Stimulated activated CD4-positive, alpha-beta T cell treated with anti-CD3 and anti-CD28 coated beads, Interleukin-12 subunit alpha, Interleukin-12 subunit beta, amount 100 ng/mL, for 4 hours (primary cell): Measurements from ENCODE around the gene OPTC.
"Not testable (repeated sequence)": the region's sequence is repeated elsewhere in the genome, so short reads cannot be mapped to it uniquely, and the experiment has no call there.

Source experiments
- DNase-seq: peaks from one replicate; pipeline ENCODE4 v3.0.0-alpha.2; 2020

Gene OPTC

GRCh38 chr1:203493901-203494300, at the start of gene OPTC:
Gene OPTC, plus strand, starts transcription at chr1:203494153. Its CDS starts 1,853 bp downstream, at chr1:203496006.
- DNase-seq, result no peak

DNA sequence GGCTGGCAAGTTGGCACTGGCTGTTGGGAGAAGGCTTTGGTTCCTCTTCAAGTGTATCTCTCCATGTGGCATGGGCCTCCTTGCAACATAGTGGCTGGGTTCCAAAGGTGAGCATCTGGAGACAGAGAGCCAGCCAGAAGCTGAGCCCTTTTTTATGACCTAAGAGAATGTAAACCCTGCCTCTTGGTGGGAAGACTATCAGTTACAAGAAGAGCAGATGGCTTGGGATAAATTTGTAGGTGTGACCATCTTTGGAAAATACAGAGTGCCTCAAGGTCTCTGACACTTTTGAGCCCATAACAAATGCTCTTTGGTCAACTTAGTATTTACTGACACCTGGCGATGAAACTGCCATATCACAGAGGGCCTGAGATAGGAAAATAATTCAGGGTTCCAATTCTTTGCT, 49.8 kb upstream of the OPTC start:
- DNase-seq, result no peak

DNA sequence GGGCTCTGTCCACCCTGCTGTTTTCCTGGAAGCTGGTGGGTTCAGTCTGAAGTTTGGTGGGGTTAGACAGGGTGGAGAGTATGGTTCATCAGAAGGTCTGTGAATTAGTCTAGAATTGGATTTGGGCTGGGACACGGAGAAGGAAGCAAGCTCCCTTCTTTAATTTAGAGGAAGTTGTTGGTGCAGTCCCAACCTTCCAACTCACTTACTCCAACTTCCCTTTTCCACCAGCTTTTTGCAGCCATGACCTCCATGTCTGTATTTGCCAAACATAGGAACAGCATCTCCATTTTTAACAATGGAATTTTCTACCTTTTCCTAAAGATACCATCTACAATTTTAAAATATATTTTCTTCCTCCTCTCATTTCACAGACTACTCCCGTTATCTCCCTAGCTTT, 46.8 kb upstream of the OPTC start:
- no peak for DNase-seq

DNA sequence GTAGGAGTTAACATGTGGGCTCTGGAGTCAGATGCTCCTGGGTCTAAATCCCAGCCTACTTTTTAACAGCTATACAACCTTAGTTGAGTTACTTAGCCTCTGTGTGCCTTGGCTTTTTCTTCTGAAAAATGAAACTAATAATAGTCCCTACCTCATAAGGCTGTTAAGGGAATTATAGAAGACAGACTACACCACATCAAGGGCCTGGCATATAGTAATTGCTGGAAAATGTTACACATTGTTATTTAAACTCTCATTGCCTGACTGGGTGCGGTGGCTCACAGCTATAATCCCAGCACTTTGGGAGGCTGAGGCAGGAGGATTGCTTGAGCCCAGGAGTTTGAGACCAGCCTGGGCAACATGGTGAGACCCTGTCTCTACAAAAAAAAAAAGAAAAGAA, 46.4 kb upstream of the OPTC start:
- DNase-seq, result not testable (repeated sequence)

- no peak for DNase-seq
Measured at GRCh38 chr1:203448521-203449061, 45.4 kb upstream of the OPTC start.

- no peak for DNase-seq
Measured at GRCh38 chr1:203450001-203450400, 44.0 kb upstream of the OPTC start.

DNA sequence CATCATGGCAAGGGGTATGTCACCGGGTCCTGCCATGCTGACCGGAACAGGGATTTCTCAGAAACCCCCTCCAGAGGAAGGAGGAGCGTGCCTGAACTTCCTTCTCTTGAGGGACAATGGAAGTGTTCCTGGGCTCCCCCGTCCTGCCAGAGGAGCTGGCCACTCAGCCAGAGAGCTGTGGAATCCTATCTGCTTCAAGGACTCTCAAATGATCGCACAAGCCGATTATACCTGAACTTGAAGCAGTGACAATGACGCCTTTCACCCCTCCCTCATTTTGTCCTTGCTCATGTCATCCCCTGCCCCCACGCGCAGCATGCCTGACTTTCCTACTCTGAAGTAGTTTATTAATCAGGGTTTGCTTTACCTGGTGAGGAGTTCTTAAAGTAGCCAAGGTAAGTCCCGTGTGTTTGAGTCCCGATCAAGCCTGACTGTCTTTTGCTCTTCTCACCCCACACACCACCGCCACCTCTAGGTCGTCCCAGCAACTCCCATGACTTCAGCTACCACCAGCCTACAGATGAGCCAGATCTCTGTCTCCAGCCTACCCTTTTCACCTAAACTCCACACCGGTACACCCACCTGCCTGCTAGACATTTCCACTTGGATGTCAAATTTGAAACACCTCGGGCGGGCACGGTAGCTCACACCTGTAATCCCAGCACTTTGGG, 43.3 kb upstream of the OPTC start:
- DNase-seq, result no peak

DNA sequence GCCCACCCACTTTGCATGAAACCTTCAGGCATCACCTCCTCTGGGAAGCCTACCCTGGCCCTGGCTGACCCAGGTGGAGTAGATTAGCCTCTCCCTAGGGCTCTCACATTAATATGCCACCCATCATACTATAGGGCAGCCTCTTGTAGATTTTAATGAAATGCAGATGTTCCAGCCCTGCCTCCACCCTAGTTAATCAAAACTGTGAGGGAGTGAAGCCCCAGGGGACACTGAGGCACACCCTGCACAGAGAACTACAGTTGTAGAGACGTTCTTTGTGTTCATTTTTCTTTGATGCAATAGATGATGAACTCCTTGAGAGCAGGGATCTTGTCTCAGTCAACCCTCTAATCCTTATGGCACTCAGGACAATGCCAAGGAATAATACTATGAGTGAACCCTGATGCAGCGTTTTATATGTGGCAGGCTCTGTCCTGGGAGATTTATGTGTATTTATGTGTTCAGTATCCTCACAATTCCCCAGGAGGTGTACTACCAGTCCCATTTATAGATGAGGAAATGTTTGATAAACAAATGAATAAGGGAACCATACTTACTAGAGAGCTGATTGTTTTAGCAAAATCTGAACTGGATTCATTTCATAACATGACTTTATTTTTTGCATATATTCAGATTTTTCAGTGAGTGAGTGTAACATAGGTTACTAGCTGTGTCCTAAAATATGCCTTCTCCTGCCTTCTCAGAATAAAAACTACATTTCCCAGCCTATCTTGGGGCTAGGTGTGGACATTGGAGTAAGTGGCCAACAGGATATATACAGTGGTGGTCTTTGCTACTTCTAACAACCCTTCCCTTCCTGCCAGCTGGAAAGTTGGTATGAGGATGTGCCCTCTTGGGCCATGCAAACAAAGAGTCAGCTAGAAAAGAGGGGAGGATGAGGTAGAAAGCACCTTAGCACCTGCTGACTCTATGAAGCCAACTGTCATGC, 41.8 kb upstream of the OPTC start:
- DNase-seq, result no peak

DNA sequence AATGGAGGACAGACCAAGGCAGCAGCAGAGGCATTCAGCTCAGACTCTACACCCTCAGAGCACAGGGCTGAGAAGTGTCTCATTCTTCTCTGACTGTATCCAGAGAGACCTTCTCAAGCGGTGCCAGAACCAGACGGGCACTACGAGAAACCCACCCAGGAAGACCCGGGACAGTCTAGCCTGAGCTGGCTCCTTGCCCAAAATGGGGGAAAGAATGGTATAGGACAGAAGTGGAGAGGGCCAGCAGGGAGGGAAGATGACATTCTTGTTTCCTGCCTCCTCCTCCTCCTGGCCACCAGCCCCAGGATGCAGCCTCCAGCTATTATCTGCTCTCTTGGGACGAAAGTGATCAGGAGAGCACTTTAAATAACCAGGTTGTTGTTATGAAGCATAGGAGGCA, 40.9 kb upstream of the OPTC start:
- no peak for DNase-seq

DNA sequence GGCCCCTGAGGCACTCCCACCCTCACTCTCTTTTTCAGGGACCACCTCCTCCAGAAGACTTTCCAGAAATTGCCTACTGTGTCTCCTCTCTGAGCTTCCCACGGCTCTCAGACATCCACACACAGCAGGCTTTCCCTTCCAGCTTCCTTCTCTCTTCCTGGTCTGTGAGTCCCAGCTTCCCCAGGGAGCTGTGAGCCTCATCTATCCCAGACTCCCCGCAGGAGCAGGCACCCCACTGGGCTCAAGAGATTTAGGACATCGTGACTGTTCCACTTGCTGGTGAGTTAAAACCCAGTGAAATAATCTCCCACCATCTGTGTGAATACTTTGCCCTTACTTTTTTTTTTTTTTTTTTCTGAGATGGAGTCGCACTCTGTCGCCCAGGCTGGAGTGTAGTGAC, 40.3 kb upstream of the OPTC start:
- no peak for DNase-seq

GRCh38 chr1:203454986-203455471, 38.9 kb upstream of the OPTC start:
- no peak for DNase-seq

DNA sequence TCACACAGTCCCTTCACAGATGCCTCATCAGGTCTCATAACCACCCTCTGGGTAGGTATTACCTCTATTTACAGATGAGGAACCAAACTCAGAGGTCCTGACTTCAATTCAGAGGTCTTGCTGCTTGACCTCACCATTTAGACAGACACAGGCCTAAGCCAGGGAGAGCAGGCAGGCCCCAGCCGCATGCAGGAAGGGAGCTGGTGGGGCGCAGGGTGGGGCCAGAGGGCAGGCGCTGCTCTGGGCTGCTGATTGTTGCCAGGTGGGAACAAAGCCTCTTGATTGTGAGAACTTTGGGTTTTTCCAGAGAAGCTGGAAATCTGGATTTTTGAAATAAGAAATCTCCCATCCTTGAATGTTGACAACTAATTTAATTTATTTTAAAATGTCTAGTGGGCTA, 38.2 kb upstream of the OPTC start:
- DNase-seq, result no peak

DNA sequence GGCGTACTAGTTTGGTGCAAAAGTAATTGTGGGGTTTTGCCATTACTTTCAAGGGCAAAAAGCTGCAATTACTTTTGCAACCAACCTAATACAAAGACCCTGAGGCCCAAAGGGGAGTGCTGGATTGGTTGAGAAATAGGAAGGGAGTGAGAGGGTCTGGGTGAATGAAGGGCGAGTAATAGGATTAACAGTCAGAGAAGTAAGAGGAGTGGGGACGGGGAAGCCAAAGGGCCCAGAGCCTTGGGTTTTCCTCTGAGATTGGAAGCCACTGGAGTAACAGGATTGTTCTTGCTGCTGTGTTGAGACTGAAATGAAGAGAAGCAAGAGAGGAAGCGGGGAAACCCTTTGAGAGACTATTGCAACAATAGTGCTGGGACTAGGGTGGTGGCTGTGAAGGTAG, 37.4 kb upstream of the OPTC start:
- DNase-seq, result no peak

DNA sequence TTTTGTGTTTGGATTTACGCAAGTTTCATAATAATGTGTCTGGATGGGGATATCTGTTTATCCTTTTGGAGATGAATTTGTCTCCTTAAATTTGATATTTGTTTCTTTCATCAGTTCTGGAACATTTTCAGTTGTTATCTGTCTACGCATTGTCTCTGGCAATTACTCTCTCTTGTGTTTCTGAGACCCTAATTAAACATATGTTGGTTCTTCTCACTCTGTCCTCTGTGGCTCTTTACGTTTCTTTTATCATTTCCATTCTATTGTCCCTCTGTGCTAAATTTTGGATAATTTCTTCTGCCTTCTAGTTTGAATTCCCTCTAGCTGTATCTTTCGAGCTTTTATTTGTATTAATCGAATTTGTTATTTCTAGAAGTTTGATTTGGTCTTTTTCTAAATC, 35.9 kb upstream of the OPTC start:
- no peak for DNase-seq

DNA sequence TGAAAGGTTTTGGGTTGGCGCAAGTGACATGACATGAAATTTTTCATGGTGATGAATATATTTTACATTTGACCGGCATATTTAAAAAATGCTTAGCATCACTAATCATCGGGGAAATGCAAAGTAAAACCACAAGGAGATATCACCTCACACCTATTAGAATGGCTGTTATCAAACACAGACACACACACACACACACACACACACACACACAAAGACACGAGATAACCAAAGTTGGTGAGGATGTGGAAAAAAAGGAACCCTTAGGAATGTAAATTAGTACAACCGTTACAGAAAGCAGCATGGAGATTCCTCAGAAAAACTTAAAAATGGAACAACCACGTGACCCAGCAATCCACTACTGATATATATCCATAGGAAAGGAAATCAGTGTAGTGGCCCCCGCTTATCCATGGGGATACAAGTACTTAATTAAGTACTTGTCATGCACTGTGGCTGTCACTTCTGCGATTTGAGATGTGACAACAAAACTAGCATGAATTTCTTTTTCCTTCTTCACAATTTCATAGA, 34.2 kb upstream of the OPTC start:
- no peak for DNase-seq

- no peak for DNase-seq
Measured at GRCh38 chr1:203461717-203462116, 32.2 kb upstream of the OPTC start.

DNA sequence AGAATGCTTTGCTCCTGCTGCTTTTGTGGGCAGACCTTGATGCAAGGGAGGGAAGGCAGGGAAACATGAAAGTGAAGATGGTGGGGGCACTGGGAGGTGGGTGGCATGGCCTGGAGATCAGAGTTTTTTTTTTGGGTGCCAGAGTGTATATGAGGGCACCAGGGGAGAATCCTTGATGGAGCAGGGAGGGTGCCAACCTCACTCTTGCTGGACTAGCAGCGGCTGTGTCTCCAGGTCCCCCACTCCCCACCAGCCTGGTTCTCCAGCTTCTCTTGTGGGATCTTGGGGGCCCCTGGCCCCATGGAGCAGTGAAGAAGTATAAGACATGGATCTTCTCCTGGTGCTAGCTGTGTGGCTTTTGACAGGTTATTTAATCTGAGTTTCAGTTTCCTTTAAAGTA, 31.8 kb upstream of the OPTC start:
- DNase-seq, result no peak

DNA sequence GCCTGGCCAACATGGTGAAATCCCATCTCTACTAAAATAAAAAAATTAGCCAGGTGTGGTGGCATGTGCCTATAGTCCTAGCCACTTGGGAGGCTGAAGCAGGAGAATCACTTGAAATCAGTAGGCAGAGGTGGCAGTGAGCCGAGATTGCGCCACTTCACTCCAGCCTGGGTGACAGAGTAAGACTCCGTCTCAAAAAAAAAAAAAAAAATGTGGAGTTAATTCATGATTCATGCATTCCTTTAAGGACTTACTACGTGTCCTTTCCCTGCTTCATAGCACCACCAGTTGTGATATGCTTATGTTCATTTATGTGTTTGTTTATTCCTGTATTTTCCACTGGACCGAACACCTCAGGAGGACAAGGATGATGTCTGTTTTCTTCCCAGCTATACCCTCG, 31.1 kb upstream of the OPTC start:
- no peak for DNase-seq

- no peak for DNase-seq
Measured at GRCh38 chr1:203463469-203464062, 30.4 kb upstream of the OPTC start.

DNA sequence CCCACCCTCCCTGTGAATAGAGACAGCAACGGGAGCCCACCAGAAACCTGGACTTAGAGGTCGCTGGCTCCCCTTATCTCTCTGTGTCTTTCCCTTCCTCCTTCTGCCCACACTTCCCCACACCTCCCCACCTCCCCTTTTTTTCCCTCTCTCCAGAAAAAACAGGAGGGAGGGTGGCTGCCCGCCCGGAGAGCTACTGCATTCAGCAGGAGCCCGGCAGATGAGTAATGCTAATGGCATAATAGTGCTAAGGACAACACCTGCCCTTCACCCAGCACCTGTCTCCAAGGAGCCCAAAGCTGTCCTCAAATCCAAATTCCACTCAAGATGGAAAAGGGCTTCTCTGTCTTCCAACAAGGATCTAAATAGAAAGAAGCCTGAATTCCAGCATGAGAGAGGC, 29.7 kb upstream of the OPTC start:
- no peak for DNase-seq

DNA sequence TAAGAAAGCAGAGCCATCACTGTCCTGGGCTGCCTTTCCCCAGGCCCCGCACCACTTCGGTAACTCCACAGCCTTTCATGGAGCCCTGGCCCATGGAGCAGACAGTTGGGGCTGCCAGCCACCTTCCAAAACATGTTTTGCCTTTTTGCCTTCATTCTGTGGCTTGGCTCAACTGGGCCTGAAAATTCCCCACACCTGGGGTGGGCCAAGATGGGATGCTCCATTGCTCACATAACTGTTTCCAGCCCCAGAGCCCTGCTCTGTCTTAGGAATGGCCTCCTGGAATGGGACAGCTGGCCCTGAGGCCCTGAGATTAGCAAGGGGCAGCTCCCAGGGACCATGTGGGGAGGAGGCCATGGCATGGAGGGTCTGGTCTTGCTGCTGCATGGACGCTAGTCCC, 29.2 kb upstream of the OPTC start:
- DNase-seq, result no peak

- no peak for DNase-seq
Measured at GRCh38 chr1:203465146-203465798, 28.7 kb upstream of the OPTC start.

DNA sequence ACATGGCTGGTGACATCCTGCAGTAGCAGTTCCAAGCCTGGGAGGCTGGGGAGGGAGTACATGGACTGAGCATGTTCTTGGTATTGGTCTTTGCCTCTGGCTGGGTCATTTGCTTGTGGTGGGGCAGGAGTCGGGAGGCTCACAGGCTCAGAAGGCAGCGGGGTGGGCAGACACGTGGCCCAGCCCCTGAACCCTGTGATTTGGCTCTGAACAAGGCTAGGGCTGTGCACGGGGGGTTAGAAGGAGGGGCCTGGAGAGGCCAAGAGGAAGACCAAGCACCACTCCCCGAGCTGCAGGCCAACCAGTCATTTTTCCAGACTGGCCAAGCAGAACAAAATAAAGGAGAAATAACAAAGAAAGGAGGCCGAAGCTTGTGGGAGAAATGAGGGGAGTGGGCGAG, 28.0 kb upstream of the OPTC start:
- no peak for DNase-seq
